CD4-positive, CD25-positive, alpha-beta regulatory T cell (primary cell): Measurements from ENCODE around the gene IL24. TPM values are rescaled to one million over a fixed set of nuclear protein-coding genes. Genes with fewer than 3 reads are reported as not detected.

ENCODE experiments used
- ATAC-seq, 2 donors: fragments of 150-1000 bp; cut with Tn5 transposase; one replicate each; pipeline ENCODE4 v1.10.0; 2021; ENCODE audit warnings: low read depth in 2 of 2, moderate number of reproducible peaks in 2 of 2, moderate library complexity in 1 of 2
- DNase-seq, 3 donors: peaks; one replicate each; pipeline versions ENCODE4 v3.0.0 to v3.0.0-alpha.2; 2012 to 2022; ENCODE audit warnings: mixed read lengths in 1 of 3
- H3K27ac ChIP-seq: one replicate; pipeline ENCODE4 v1.7.0; 2013; ENCODE audit warnings: mild to moderate bottlenecking, low read length; ENCODE audit not compliant: insufficient read depth, poor library complexity, severe bottlenecking
- H3K27me3 ChIP-seq: one replicate; pipeline ENCODE4 v1.7.0; 2013; ENCODE audit warnings: low read length; ENCODE audit not compliant: control insufficient read depth, insufficient read depth
- H3K36me3 ChIP-seq: one replicate; pipeline ENCODE4 v1.7.0; 2013; ENCODE audit warnings: mild to moderate bottlenecking, low read length, moderate library complexity; ENCODE audit not compliant: control insufficient read depth, insufficient read depth
- H3K4me1 ChIP-seq: 2 replicates; pipeline ENCODE4 v1.7.0; 2013; ENCODE audit warnings: mild to moderate bottlenecking, low read length; ENCODE audit not compliant: insufficient read depth, control insufficient read depth, poor library complexity, severe bottlenecking
- H3K4me3 ChIP-seq: one replicate; pipeline ENCODE4 v1.7.0; 2013; ENCODE audit warnings: low read depth, mild to moderate bottlenecking, low read length, moderate library complexity
- H3K9me3 ChIP-seq, 2 experiments: 1 replicate in 1 of 2; 2 replicates in 1 of 2; pipeline ENCODE4 v1.7.0; 2013; ENCODE audit warnings: low read length in 2 of 2, mild to moderate bottlenecking in 1 of 2, moderate library complexity in 1 of 2; ENCODE audit not compliant: control insufficient read depth in 2 of 2
- H3K27ac Mint-ChIP-seq, 3 donors: one replicate each; pipeline ENCODE4 v1.8.0; 2020 to 2022; ENCODE audit warnings: mild to moderate bottlenecking in 3 of 3, mixed read lengths in 3 of 3, moderate library complexity in 2 of 3
- H3K27me3 Mint-ChIP-seq: one replicate; pipeline ENCODE4 v1.8.0; 2022; ENCODE audit warnings: mild to moderate bottlenecking, mixed read lengths
- H3K36me3 Mint-ChIP-seq: one replicate; pipeline ENCODE4 v1.8.0; 2020; ENCODE audit warnings: mixed read lengths
- H3K4me1 Mint-ChIP-seq, 4 donors: one replicate each; pipeline ENCODE4 v1.8.0; 2020 to 2022; ENCODE audit warnings: mixed read lengths in 4 of 4, mild to moderate bottlenecking in 1 of 4
- H3K4me3 Mint-ChIP-seq, 4 donors: one replicate each; pipeline ENCODE4 v1.8.0; 2020 to 2022; ENCODE audit warnings: mild to moderate bottlenecking in 4 of 4, mixed read lengths in 4 of 4, moderate library complexity in 3 of 4
- H3K9me3 Mint-ChIP-seq, 7 donors: one replicate each; pipeline ENCODE4 v1.8.0; 2020 to 2022; ENCODE audit warnings: mixed read lengths in 7 of 7, mild to moderate bottlenecking in 3 of 7, moderate library complexity in 2 of 7
- polyA plus RNA-seq, 4 donors: library from polyadenylated mRNA; unstranded; fragments of 300-500 nt; fragmentation: Illumina TruSeq; gene quantifications; one replicate each; pipeline ENCODE4 v1.2.3, GENCODE V29; 2021
- total RNA-seq: library from RNA; stranded (reverse); gene quantifications from one replicate; pipeline ENCODE4 v1.2.3, GENCODE V29; 2022

The IL24 gene
- total and polyA plus RNA-seq, 5 donors from 2014 or later: 25.0 to 36.3 (median 29.6) TPM; not detected in 1

GRCh38 chr1:206911064-206911663 is 13.9 kb downstream of the IL24 start:
- ATAC-seq: peak; percentile 46 to 49
- Histone ChIP-seq H3K4me3 (peak overlapping the region; percentile 53), H3K27me3 (no peaks in the 10 kb centered on the region), H3K9me3 (no peaks in the 10 kb centered on the region), H3K27ac (peak overlapping the region; percentile 42), H3K36me3 (peaks cover 90% of the 10 kb centered on the region), H3K4me1 (peaks cover 98% of the 10 kb centered on the region)
- Mint-ChIP-seq H3K36me3 (peaks cover 70% of the 10 kb centered on the region), H3K27ac (peak overlapping the region in 2 of 3 donors; percentile 74 to 87), H3K9me3 (peaks cover 0 to 1% (median 0%) of the 10 kb centered on the region in 7 donors), H3K4me1 (peaks cover 27 to 94% (median 77%) of the 10 kb centered on the region in 4 donors), H3K4me3 (peak overlapping the region in 3 of 4 donors; percentile 54 to 86 (median 74)), H3K27me3 (no peaks in the 10 kb centered on the region)
- DNase-seq: peak in 2 of 3 donors; percentile 67 to 69

GRCh38 chr1:206912445-206913095 is 15.3 kb downstream of the IL24 start:
- Mint-ChIP-seq H3K4me1 (peaks cover 34 to 94% (median 83%) of the 10 kb centered on the region in 4 donors), H3K4me3 (peak overlapping the region in 1 of 4 donors; percentile 59), H3K9me3 (peaks cover 0 to 1% (median 0%) of the 10 kb centered on the region in 7 donors), H3K27ac (peak overlapping the region in 2 of 3 donors; percentile 41 to 92), H3K27me3 (no peaks in the 10 kb centered on the region), H3K36me3 (peaks cover 80% of the 10 kb centered on the region)
- Histone ChIP-seq H3K9me3 (no peaks in the 10 kb centered on the region), H3K36me3 (peaks cover 92% of the 10 kb centered on the region), H3K27me3 (no peaks in the 10 kb centered on the region), H3K4me1 (peaks cover 100% of the 10 kb centered on the region), H3K4me3 (peak overlapping the region; percentile 98), H3K27ac (peak overlapping the region; percentile 59)
- peak; percentile 48 to 78 (median 69) for DNase-seq
- ATAC-seq: peak; percentile 47 to 59

- Histone ChIP-seq H3K9me3 (no peaks in the 10 kb centered on the region), H3K27ac (peak overlapping the region; percentile 67), H3K27me3 (no peaks in the 10 kb centered on the region), H3K4me1 (peaks cover 100% of the 10 kb centered on the region), H3K36me3 (peaks cover 84% of the 10 kb centered on the region), H3K4me3 (peak overlapping the region; percentile 98)
- ATAC-seq: no peak
- Mint-ChIP-seq H3K27ac (peak overlapping the region in 2 of 3 donors; percentile 91 to 97), H3K4me3 (peak overlapping the region in 1 of 4 donors; percentile 10), H3K4me1 (peaks cover 34 to 89% (median 81%) of the 10 kb centered on the region in 4 donors), H3K27me3 (no peaks in the 10 kb centered on the region), H3K36me3 (peaks cover 82% of the 10 kb centered on the region), H3K9me3 (peaks cover 0 to 1% (median 0%) of the 10 kb centered on the region in 7 donors)
- no peak for DNase-seq
Observed at GRCh38 chr1:206913766-206914537, 16.7 kb downstream of the IL24 start.

GRCh38 chr1:206915030-206915735 is 17.9 kb downstream of the IL24 start:
- peaks cover 38 to 81% (median 80%) of the 10 kb centered on the region in 4 donors for H3K4me1 Mint-ChIP-seq
- H3K9me3 ChIP-seq: no peaks in the 10 kb centered on the region
- peaks cover 0 to 1% (median 0%) of the 10 kb centered on the region in 7 donors for H3K9me3 Mint-ChIP-seq

GRCh38 chr1:206916000-206916709 is 18.9 kb downstream of the IL24 start:
- Mint-ChIP-seq H3K4me3 (no peak overlapping the region), H3K36me3 (peaks cover 91% of the 10 kb centered on the region), H3K27ac (peak overlapping the region in 2 of 3 donors; percentile 91 to 99), H3K4me1 (peaks cover 29 to 79% (median 71%) of the 10 kb centered on the region in 4 donors), H3K9me3 (peaks cover 0 to 2% (median 0%) of the 10 kb centered on the region in 7 donors), H3K27me3 (no peaks in the 10 kb centered on the region)
- H3K36me3 ChIP-seq: peaks cover 80% of the 10 kb centered on the region
- no peaks in the 10 kb centered on the region for H3K27me3 ChIP-seq
- H3K9me3 ChIP-seq: no peaks in the 10 kb centered on the region
- no peak for ATAC-seq
- H3K27ac ChIP-seq: peak overlapping the region; percentile 67
- peaks cover 83% of the 10 kb centered on the region for H3K4me1 ChIP-seq
- H3K4me3 ChIP-seq: peak overlapping the region; percentile 98
- DNase-seq: no peak

More at GRCh38 chr1:206915030-206915735, 17.9 kb downstream of the IL24 start:
- H3K36me3 Mint-ChIP-seq: peaks cover 90% of the 10 kb centered on the region
- Histone ChIP-seq H3K36me3 (peaks cover 85% of the 10 kb centered on the region), H3K27me3 (no peaks in the 10 kb centered on the region), H3K27ac (peak overlapping the region; percentile 67), H3K4me3 (peak overlapping the region; percentile 98), H3K4me1 (peaks cover 93% of the 10 kb centered on the region)
- no peak overlapping the region for H3K4me3 Mint-ChIP-seq
- peak overlapping the region in 2 of 3 donors; percentile 91 to 99 for H3K27ac Mint-ChIP-seq
- ATAC-seq: no peak
- no peaks in the 10 kb centered on the region for H3K27me3 Mint-ChIP-seq
- no peak for DNase-seq

- Histone ChIP-seq H3K4me1 (peaks cover 76% of the 10 kb centered on the region), H3K27ac (peak overlapping the region; percentile 67), H3K36me3 (peaks cover 61% of the 10 kb centered on the region), H3K9me3 (no peaks in the 10 kb centered on the region), H3K4me3 (peak overlapping the region; percentile 98), H3K27me3 (no peaks in the 10 kb centered on the region)
- peaks cover 0 to 2% (median 0%) of the 10 kb centered on the region in 7 donors for H3K9me3 Mint-ChIP-seq
- DNase-seq (no peak), ATAC-seq (no peak)
- peaks cover 20 to 69% (median 53%) of the 10 kb centered on the region in 4 donors for H3K4me1 Mint-ChIP-seq
- H3K27me3 Mint-ChIP-seq: no peaks in the 10 kb centered on the region
- peak overlapping the region in 2 of 3 donors; percentile 89 to 99 for H3K27ac Mint-ChIP-seq
- H3K36me3 Mint-ChIP-seq: peaks cover 73% of the 10 kb centered on the region
- no peak overlapping the region for H3K4me3 Mint-ChIP-seq
Observed at GRCh38 chr1:206918076-206918475, 20.8 kb downstream of the IL24 start.
